Measurements from ENCODE around the gene KRT71.

The KRT71 gene

GRCh38 chr12:52566847-52567291 is 13.9 kb upstream of the KRT71 start:
- H4K20me1 ChIP-seq (ENCODE audit: insufficient read depth, low read length): no peaks in the 10 kb centered on the region

GRCh38 chr12:52564582-52564981 is 11.6 kb upstream of the KRT71 start:
- Histone ChIP-seq H3K9me3 (replicated peaks; ENCODE audit: insufficient read depth, low read length) (no peaks in the 10 kb centered on the region), H3K4me3 (ENCODE audit: low read length) (no peak overlapping the region), H3K27me3 (replicated peaks; ENCODE audit: insufficient read depth, low read length) (peaks cover 89% of the 10 kb centered on the region), H3K4me2 (ENCODE audit: low read depth, low read length) (no peak overlapping the region), H3F3A (ENCODE audit: insufficient read depth, low read length) (no peaks in the 10 kb centered on the region), H3K9me2 (replicated peaks; ENCODE audit: insufficient read depth, low read length) (no peaks in the 10 kb centered on the region), H2AFZ (ENCODE audit: low read length) (no peak overlapping the region), H3K79me2 (ENCODE audit: low read length) (no peaks in the 10 kb centered on the region), H3K4me1 (ENCODE audit: low read length) (no peaks in the 10 kb centered on the region), H3K36me3 (replicated peaks; ENCODE audit: insufficient read depth, low read length) (no peaks in the 10 kb centered on the region), H4K20me1 (ENCODE audit: insufficient read depth, low read length) (no peaks in the 10 kb centered on the region), H3K27ac (ENCODE audit: low read length) (no peak overlapping the region), H3K9ac (ENCODE audit: low read length) (no peak overlapping the region)
- TF ChIP-seq CTCF (IDR thresholded peaks at IDR 0.05; ENCODE audit: low read length): no peak
- TF ChIP-seq EZH2 (optimal IDR thresholded peaks at IDR 0.05; ENCODE audit: low read depth, low read length): no peak
- no peak for TF ChIP-seq EZH2phosphoT487 (IDR thresholded peaks at IDR 0.05; ENCODE audit: low read length)
- no peak for DNase-seq

More at GRCh38 chr12:52566847-52567291, 13.9 kb upstream of the KRT71 start:
- no peaks in the 10 kb centered on the region for H3K9me2 ChIP-seq (replicated peaks; ENCODE audit: insufficient read depth, low read length)
- H3K4me1 ChIP-seq (ENCODE audit: low read length): no peaks in the 10 kb centered on the region
- no peaks in the 10 kb centered on the region for H3K79me2 ChIP-seq (ENCODE audit: low read length)
- no peak for DNase-seq
- peaks cover 92% of the 10 kb centered on the region for H3K27me3 ChIP-seq (replicated peaks; ENCODE audit: insufficient read depth, low read length)
- no peak overlapping the region for H3K9ac ChIP-seq (ENCODE audit: low read length)
- no peak overlapping the region for H3K4me2 ChIP-seq (ENCODE audit: low read depth, low read length)
- no peak overlapping the region for H3K27ac ChIP-seq (ENCODE audit: low read length)
- no peaks in the 10 kb centered on the region for H3F3A ChIP-seq (ENCODE audit: insufficient read depth, low read length)
- TF ChIP-seq EZH2 (optimal IDR thresholded peaks at IDR 0.05; ENCODE audit: low read depth, low read length) (no peak), EZH2phosphoT487 (IDR thresholded peaks at IDR 0.05; ENCODE audit: low read length) (no peak), CTCF (IDR thresholded peaks at IDR 0.05; ENCODE audit: low read length) (no peak)
- H3K9me3 ChIP-seq (replicated peaks; ENCODE audit: insufficient read depth, low read length): no peaks in the 10 kb centered on the region
- no peak overlapping the region for H2AFZ ChIP-seq (ENCODE audit: low read length)
- H3K4me3 ChIP-seq (ENCODE audit: low read length): no peak overlapping the region
- no peaks in the 10 kb centered on the region for H3K36me3 ChIP-seq (replicated peaks; ENCODE audit: insufficient read depth, low read length)

- Histone ChIP-seq H3K36me3 (replicated peaks; ENCODE audit: insufficient read depth, low read length) (no peaks in the 10 kb centered on the region), H4K20me1 (ENCODE audit: insufficient read depth, low read length) (no peaks in the 10 kb centered on the region), H3K79me2 (ENCODE audit: low read length) (no peaks in the 10 kb centered on the region), H3K4me2 (ENCODE audit: low read depth, low read length) (no peak overlapping the region), H3K4me1 (ENCODE audit: low read length) (no peaks in the 10 kb centered on the region), H3K9ac (ENCODE audit: low read length) (no peak overlapping the region), H3K9me2 (replicated peaks; ENCODE audit: insufficient read depth, low read length) (no peaks in the 10 kb centered on the region), H2AFZ (ENCODE audit: low read length) (no peak overlapping the region), H3K27ac (ENCODE audit: low read length) (no peak overlapping the region), H3K9me3 (replicated peaks; ENCODE audit: insufficient read depth, low read length) (no peaks in the 10 kb centered on the region), H3F3A (ENCODE audit: insufficient read depth, low read length) (no peaks in the 10 kb centered on the region), H3K27me3 (replicated peaks; ENCODE audit: insufficient read depth, low read length) (peaks cover 86% of the 10 kb centered on the region), H3K4me3 (ENCODE audit: low read length) (no peak overlapping the region)
- no peak for DNase-seq
- no peak for TF ChIP-seq EZH2phosphoT487 (IDR thresholded peaks at IDR 0.05; ENCODE audit: low read length)
- 0 out of 2 replicates have a peak, but pooled peaks have one; percentile 6 for TF ChIP-seq CTCF (IDR thresholded peaks at IDR 0.05; ENCODE audit: low read length)
- TF ChIP-seq EZH2 (optimal IDR thresholded peaks at IDR 0.05; ENCODE audit: low read depth, low read length): no peak
These were observed 9.0 kb upstream of the KRT71 start for GRCh38 chr12:52561880-52562449.
